ENCODE results near the gene BAD.

DNA sequence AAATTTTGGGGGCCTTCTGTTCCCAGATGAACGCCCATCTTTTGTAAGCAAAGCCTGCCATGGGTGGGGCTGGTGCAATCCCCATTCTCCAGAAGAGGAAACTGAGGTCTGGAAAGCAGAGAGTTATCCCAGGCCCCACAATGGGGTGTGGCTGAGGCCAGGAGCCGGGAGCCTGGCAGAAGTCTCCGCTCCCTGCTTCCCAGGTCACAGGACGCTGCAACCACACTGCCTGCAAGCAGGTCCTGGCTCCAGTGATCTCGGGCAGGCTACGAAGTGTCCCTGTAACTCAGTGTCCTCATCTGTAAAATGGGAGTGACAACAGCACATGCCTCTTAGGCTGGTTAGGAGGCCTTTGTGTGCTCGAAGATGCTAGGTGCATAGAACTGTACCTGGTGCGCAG, 31.4 kb downstream of the BAD start:
- TF ChIP-seq CTCF (IDR thresholded peaks at IDR 0.05 in 4 of 5, conservative IDR thresholded peaks at IDR 0.05 in 1 of 5), result no peak
- TF ChIP-seq POLR2A (IDR thresholded peaks at IDR 0.05), result no peak
